NCI-H1436 (cell line): ENCODE data around the gene SYT7.

ENCODE experiments used
- DNase-seq: peaks from one replicate; lab custom pipeline; 2025; lab: John Stamatoyannopoulos, UW

Gene SYT7

DNA sequence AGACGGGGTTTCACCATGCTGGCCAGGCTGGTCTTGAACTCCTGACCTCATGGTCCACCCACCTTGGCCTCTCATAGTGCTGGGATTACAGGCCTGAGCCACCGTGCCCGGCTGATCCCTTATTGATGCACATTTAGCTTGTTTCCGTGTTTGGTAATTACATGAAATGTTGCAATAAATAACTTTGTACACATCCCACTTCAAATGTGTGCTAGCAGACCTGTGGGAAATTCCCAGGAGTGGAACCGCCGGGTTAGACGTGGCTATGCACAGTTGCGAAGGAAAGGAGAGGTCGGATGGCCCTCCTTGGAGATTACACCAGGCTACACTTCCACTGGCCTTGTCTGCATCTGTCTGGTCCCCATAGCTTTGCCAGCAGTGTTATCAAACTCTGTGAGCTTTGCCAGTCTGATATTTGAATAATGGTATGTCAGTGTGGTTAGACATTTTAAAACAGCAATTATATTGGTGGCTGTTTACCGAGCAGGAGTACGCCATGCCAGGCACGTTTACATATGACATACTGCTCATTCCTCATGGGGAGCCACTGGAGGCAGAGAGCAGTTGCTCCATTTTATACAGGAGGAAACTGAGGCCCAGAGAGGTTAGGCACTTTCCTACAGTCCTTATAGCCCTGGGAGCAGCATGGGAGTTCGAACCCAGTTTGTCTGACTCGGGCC is 27.2 kb upstream of the SYT7 start:
- DNase-seq, result no peak

DNA sequence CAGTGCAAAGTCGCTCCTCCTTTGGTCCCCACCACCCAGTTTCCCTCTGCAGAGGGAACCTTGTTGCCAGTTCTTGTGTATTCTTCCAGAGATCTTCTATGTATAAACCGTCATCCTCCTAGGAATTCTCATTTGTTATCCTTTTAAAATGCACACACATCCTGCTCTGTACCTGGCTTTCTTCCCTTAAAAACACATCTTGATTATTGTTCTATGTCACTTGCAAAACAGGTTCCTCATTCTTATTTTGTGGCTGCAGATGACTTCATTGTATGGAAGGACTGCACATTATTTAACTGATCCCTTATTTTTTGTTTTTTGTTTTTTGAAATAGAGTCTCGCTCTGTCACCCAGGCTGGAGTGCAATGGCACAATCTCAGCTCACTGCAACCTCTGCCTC is 26.6 kb upstream of the SYT7 start:
- DNase-seq, result no peak

DNA sequence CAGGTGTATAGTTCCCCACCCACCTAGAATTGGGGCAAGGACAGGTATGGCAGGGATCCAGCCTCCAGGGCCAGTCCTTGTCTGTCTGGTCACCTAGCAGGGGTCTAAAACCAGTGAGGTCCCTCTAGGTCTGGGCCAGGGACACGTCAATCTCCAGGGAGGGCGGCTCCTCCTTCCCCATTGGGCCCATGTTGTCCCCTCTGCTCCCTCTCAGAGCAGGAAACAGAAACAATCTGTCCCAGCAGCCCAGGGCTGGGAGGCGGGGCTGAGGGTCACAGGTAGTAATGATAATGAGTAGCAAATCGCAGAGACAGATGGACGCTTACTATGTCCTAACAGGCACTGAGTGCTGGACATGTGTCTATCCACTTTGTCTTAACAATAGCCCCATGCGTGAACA is 22.8 kb upstream of the SYT7 start:
- DNase-seq, result no peak

DNA sequence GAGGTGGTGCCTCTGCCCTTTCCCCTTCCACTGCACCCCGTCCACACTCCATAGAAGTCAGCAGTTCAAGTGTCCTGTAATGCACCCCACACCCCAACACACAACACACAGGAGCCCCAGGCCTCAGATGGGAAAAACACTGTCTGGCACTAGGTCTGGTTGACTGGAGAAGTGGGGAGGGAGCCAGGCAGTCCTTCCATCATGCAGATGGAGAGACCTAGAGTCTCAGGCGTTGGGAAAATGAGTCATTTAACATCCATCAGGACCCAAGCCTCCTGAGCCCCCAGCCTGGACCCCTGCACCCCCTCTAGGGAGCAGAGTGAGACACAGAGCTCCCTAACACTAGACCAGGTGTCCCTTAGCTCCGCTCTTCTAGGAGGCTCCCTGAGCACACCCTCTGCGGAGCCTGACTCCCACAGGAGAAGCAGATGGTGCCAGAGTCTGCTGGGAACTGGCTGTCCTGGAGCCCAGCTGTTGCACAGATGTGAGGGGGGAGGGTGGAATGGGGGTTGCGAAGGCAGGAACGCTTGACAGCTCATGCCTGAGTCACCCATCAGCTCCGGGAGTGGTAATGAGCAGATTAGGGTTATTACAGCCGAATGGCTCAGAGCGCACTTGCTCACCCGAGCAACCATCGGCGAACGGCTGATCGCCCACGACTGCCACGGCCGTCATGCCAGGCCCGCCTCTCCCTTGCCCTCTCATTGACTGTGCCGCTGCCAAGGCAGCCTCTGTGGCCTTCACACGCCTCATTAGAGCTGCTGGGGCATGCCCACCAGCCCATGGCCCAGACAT is 22.1 kb upstream of the SYT7 start:
- no peak for DNase-seq

DNA sequence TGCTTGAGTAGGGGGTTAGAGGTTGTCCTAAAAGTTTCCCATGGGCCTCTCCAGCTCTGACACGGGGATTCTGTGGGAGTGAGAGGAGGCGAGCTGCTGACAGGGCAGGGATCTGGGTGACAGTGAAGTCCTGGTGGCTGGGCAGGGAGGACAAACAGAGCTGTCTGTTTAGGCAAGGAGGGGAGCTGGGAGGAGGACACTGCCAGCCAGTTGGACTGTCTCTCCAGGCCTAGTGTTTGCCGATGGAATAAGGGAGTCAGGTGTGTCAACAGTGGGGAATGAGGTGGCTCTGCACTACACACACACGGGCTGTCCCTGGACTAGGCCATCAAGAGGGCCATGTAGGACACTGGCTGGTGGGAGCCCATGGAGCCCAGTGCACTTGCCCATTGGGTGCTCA is 20.6 kb upstream of the SYT7 start:
- DNase-seq, result no peak

DNA sequence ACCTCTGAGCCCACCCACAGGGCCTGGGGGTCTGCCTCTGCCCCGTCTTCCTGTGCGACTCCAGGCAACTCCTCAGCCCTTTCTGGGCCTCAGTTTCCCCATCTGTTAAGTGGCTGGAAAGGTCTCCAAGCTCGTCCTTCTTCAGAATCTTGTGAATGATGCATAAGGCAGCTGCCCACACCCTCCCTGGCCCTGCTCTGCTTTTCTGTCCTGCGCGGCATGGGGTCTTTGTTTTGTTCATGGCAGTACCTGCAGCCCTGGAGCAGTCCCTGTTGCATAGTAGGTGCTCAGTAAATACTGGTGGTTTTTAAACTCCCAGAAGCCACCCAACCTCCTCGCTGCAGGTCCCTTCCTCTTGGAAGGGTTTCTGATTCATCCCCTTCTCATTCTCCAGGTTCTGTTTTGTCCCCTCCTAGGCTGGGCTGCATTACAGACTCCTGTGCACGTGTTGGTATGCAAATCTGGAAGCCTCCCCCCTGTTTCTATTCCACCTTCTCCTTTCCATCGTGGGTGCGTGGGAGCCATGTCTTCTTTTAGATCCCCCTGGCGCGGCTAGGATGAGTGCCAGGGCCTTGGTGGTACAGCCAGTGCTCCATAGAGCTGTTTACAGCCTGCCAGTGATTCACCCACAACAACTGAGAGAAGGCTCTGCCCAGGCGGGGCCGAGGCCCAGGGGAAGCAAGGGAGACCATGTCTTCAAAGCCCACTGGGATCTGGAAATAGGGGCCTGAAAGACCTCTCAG is 19.3 kb upstream of the SYT7 start:
- no peak for DNase-seq

DNA sequence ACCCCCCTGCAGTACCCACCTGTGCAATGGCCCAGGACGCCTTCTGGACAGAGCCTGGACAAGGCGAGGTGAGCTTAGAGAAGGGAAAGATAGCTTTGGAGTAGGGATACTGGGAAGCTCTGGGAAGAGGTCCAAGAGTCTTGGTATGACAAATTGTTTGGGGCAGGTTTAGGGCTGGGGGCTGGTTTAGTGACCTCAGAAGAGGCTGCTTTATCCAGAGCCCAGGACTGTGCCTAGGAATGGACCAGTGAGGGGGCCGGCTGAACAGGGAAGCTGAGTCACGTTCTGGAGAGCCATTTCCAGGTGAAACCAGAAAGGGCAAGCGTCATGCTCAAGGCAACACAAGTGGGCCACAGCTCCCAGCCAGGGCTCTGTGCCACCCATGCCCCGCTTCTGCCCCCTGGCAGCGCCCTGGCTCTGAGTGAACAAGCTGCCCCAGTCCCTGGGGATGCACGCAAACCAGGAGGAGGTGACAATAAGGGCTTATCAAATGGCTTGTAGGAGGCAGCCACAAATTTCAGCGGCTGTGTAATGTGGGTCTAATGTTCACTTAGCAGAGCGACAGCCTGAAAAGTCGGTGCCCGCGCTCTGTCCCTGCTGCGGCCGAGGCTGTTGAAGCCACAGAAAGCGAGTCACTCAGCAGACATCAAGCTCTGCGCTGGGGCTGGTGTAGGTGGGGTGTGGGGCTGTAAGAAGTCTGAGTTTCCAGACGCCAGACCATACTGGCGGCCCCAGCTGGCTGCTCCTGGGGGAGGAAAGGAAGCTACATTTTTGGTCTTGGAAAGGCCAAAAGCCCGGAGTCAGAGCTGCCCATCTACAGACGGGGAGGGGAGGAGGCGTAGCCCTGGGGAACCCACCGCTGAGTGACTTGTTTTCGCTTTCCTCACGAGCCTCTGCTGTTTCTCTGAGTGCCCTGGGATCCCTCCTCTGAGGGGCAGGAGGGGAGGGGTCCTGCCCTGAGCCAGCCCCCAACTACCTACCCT is 18.3 kb upstream of the SYT7 start:
- peak; percentile 38 for DNase-seq

DNA sequence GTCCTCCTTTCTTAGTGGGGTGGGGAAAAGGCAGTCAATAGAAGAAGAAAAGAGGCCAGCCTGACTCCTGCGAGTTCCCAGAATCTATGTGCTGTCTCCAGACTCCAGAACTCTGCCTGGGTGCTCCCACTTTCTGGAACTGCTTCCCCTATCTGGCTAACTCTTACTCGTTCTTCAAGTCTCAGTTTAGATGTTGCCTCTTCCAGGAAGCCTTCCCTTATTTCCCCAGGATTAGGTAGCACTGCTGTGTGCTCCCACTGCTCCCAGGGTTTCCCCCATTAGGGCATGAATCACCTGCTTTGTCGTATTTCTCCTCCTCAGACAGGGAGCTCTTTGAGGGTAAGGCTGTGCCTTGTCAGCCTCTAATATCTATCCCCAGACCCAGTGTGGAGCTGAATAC is 17.5 kb upstream of the SYT7 start:
- DNase-seq, result no peak

DNA sequence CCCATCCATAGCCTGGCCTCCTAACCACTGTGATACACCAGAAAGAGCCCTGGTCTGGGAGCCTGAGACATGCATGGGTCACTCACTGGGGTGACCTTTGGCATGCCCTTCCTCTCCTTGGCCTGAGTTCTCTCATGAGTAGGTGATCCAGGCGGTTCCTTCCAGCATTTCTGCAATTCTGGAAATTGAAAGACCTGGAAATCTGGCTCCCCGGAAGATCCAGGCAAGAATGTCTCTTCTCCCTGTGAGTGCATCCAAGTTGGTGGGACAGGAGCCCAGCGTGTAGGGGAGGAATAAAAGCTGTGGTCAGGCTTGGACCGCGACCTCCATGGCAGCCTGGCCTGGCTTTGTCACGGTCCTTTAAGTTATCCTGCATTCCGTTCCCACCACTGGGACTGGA is 16.1 kb upstream of the SYT7 start:
- DNase-seq, result no peak

DNA sequence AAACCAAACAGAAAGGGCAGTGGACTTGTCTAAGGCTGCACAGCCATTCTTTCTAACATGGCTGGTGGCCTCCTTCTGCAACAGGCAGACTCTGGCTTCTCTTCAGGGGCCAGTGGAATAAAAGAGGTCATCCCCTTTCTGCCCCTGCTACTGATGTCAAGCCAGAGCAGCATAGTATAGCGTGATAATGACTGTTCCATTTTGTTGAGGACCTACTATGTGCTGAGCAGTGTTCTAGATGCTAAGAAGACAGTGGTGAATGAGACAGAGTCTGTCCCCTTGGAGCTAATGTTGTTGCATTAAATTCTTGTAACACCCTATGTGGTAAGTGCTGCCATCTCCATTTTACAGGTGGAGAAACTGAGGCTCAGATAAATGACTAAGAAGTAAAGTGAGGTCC is 15.7 kb upstream of the SYT7 start:
- no peak for DNase-seq

DNA sequence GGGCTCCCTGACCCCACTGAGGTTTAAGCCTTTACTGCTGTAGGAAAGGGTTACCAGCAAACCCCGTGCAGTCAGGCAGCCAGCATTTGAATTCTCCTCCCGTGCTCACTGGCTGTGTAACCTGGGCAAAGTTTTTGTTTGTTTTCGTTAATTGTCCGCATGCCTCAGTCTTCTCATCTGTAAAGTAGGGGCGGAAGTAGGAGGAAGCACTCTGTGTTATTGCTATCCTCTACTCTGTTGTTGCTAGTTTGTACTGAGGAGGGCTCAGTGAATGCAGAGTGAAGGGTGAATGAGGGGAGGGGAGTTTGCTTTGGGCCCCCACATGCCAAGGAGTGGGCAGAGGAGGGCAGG is 14.0 kb upstream of the SYT7 start:
- DNase-seq, result no peak

DNA sequence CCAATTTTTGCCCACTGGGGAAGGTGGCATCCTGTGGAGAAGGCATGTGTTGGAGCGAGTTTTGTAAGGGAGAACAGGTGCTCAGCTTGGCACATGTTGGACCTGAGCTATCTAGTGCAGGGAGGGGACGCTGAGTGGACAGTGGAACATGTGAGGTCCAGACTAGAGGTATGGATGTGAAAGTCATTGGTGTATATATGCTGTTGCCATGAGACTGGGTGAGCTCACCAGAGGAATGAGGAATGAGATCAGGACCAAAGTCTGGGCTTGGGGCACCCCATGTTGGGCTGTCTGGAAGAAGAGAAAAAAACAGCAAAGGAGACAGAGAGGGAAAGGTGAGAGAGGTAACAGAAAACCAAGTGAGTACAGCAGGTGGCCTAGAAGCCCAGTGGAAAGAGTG is 12.3 kb upstream of the SYT7 start:
- DNase-seq, result no peak

DNA sequence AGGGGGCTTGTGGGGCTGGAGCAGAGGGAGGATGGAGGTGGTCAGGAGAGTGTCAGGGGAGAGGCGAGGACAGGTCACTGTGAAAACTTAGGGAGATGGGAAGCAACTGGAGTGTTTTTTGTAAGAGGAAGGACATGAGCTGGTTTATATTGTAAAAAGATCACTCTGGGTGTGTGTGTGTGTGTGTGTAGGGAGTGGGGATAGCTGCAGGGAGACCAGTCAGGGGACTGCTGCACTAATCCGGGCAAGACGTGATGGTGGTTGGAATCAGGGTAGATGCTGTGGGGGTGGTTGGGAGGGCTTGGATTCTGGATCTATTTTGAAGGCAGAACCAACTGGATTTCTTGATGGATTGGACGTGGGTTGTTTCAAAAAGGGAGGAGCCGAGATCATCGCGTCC is 11.3 kb upstream of the SYT7 start:
- no peak for DNase-seq

DNA sequence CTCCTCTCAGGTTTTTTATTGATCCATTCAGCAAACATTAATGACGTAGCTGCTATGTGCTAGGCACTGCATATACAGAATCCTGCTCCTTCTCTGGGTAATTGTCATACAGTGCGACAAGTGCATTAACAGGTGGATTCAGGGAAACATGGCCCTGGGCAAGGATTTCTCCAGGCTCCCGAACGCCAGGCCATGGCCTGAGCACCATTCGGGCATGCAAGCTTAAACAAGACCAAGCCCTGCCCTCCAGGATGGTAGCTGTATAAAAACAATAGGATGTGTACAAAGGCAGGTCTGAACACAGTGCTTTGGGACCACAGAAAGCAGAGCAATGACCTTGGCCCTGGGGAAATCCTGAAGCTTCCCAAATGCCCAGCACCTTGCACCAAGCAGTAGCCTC is 9.1 kb upstream of the SYT7 start:
- no peak for DNase-seq

DNA sequence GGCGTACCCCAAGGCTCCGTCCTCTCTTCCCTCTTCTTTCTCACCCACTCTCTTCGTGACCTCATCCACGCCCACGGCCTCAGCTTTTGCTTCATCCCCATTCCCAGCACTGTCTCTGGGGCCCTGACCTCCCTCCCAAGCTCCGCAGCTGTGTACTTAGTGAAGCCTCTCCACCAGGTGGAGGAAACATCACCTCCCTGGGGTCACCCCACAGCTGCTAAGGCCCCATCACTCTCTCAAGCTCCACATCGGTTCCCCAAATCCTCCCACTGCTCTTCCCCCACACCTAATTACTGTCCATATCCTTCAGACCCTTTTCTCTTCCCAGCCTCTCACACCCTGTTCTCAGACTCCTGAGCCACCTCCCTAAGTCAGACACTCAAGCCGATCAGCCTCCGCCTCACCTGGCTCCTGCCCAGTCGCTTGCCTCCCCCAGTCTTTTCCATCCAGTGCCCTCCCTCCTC is 7.9 kb upstream of the SYT7 start:
- DNase-seq, result no peak

DNA sequence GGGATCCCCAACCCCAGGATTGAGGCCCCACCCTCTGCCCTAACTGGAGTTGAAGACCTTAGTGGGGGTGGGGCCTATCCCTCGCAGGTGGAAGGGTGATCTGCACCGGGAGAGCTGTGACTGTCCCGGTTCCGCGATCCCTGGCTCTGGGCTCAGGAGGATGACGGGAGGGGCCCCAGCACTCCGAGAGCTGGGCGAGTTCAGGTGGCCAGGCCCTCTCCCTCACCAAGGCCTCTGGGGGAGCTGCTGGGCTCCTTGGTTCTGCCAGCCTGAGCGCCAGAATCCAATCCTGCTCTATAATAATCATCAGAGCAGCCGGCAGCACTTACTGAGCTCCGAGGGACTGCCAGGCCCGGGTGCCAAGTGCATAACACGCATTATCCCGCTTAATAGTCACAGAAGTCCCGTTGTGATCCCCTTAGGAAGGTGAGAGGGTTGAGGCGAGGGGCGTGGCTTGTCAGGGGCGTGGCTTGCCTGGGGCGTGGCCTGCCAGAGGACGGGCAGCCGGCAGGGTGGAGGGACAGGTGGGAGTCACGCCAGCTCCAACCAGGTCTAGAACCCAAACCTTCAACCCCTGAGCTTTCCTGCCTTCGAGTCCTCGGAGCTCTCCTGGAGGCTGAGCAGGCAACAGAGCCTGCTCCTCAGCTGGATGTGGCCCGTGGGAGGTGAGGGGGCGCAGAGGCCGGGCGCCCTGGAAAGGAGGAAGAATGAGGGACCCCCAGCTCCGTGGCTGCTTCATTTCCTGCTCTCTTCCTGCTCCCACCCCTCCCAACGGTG is 7.3 kb upstream of the SYT7 start:
- DNase-seq, result peak; percentile 62

DNA sequence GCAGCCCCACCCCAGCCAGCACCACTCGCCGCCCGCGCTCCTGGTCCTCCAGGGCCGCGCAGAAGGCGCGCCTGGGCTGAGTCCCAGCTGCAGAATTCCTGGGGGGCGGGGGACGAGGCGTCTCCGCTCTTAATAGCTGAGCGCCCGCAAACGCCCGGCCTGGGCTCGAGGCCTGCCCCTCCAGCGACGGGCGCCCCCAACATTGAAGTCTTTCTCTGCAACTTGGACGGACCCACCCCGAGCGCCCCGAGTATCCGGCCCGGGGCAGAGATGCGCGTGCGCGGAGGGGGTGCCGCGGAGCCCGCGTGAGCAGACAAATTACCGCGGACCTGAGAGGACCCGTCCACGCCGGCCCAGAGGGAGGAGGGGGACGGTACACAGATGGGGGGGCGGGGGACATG is 6.7 kb upstream of the SYT7 start:
- no peak for DNase-seq

DNA sequence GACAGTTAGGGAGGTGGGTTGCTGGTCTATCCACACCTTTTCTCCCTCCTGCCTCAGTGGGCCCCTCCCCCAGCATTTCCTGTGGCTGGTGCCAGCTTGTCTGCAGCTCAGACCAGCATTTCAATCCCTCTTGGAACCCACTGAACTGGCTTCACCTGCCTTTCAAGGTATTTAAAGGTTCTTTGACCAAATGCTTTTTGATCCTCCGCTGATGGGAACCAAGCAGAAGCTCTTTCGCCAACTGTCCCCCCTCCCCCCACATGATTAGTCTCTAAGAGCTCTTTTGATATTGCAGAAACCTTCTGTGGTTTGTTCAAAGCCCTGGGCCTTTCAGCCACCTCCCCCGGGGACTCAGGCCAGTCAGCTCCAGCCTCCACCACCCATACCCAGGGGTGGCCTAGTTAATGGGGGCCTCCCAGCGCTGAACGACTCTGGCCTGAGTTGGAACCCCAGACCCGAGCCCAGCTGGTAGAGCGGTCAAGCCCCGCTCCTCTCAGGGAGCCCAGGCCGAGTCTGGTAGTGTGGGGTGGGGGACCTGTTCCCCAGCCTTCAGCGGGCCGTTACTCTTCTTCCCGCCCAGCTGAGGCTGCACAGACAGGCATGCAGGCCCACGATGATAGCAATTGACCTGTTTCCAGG is 6.0 kb upstream of the SYT7 start:
- DNase-seq, result no peak

DNA sequence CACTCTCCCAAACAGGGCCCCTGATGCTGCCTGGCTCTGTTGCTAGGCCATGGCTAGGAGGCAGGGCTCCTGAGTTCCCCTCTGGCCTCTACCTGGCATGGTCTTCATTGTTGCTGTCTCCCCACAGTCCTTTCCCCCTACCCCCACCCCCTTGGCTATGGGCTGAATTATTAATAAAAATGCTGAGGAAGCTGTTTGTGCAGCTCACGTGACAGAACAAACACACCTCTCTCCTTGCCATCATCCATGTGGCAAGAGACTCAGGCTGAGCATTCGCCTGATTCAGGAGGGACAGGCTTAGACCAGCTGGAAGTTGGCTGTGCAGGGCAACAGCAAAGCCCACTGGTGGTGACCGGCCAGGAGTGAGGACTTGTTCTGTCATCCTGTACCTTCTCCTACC is 4.2 kb upstream of the SYT7 start:
- no peak for DNase-seq

DNA sequence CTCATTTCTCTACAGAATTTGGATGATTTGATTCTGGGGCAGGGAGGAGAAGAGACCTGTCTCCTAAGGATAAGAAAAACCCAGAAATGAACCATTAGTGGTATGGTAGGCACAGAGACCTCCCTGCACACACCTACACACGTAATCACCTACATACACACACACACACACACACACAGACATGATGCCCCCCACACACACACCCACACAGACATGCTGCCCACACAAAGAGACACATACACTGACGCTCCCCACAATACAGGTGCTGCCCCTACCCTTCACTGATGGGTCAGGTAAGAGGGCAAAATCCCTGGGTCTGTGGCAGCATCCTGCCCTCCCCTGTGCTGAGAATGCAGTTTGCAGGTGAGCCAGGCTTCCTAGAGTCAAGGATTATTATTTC is 1.1 kb upstream of the SYT7 start:
- no peak for DNase-seq
